Erythroblast (primary cell): Measurements from ENCODE around the gene BDH2.

Experiments used
- DNase-seq, 2 experiments: peaks; one replicate each; lab custom pipeline; 2025; lab: John Stamatoyannopoulos, UW
- GATA1 ChIP-seq: IDR thresholded peaks from 2 replicates; pipeline ENCODE4 v1.6.1; 2011; ENCODE audit warnings: low read depth, mild to moderate bottlenecking, control low read depth, low read length, moderate library complexity
- POLR2A ChIP-seq: IDR thresholded peaks from 2 replicates; pipeline ENCODE4 v1.6.1; 2011; ENCODE audit warnings: mild to moderate bottlenecking, low read length

BDH2 gene

DNA sequence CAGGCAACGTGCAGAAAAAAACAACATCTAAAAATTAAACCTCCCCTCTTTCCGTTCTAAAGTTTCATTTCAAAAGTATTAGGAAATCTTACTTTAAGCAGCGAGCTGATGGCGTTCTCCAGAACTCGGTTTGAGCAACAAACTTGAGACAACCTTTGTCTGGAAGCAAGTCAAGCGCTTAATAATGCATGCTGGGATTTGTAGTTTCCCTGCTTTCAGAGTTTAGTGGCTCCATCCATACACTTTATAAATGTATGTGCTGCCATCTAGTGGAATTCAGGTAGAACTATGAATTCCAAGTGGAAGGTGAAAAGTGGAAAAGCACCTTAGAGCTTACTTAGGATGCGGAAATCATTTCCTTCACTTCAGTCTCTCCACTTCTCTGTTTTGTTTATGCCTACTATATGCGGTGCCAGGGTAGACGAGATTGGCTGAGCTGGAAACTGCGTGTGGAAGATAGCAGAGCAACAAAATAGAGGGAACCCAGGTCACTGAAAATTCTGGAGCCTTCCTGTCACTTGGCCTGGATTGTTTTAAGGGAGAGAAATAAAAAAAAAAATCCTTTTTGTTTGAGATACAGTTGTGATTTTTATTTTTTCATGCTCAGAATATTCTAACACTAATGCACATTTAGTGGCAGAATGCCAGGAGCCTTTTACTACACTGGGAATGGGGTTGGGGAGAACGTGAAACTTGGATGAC lies at the start of gene BDH2:
BDH2 (minus strand) TSS at position 144 of the 702 bp plus-strand sequence. CDS start 3,580 bp downstream, outside the sequence.
- peak; percentile 84 to 86 for DNase-seq
- no peak for TF ChIP-seq GATA1
- TF ChIP-seq POLR2A: no peak

DNA sequence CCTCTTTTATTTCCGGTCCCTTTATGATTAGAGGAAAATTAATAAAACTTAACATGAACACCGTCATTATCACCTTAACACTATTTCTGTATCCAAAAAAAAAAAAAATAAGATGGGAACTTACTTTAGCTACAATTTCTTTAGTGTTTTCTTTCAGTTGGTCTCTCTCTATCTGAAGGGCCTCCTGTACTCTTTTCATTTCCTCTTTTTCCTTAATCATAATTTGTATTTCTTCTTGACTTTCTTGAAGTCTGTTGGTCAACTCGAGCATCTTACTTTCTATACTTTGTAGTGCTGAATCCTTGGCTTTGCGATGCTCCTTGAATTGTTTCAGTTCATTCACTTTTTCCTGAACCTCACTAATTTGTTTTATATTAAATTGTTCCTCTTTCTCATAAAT lies 45.3 kb upstream of the BDH2 start:
- TF ChIP-seq POLR2A (no peak), GATA1 (no peak)
- DNase-seq: no peak

DNA sequence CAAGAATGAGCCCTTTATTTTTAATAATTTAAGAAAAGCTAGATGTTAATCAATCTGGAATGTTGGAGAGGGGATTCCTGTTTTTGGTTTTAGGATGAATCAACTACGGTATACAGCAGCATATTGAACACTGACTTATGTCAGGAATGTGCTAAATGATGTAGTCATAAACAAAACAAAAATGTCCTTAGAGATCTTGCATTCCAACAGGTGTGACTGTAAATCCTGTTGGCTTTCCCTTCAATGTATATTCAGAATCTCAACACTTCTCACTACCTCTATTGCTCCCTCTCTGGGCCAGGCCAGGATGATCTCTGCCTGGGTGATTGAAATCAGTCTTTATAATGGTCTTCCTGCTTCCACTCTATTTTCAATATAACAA lies 37.8 kb upstream of the BDH2 start:
- no peak for TF ChIP-seq GATA1
- no peak for TF ChIP-seq POLR2A
- DNase-seq: no peak

DNA sequence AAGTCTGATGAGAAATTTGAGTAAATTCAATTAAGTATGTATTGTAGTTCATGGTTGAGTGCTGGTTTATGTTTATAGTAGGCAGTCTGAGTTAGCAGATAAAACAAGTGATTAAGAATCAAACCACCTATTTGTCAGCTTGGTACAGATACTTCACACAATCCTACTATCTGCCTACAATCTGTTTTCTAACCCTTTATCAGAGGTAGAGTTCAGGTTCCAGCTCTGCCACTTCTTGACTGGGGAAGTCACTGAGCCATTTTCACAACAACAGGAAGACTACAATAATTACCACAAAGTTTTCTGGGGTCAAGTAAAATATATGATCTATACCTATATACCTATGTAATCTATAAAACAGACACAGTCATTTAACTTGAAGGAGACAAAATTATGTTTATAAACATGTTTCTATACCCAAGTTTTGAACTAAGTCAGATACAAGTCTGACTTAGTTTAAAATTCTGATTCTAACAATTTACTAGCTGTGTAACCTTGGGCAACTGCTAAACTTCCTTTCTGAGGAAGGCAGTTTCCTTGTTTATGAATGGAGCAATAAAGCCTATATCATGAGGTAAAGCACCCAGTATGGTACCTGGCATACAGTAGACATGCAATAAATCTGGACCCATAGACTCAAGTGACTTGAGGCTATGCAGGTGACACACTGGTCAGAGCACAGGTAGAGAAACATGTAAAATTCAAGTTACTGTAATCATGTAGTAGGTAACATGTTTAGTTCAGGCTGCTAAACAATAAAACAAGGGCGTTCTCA lies 37.2 kb upstream of the BDH2 start:
- no peak for TF ChIP-seq POLR2A
- TF ChIP-seq GATA1: no peak
- DNase-seq: no peak

DNA sequence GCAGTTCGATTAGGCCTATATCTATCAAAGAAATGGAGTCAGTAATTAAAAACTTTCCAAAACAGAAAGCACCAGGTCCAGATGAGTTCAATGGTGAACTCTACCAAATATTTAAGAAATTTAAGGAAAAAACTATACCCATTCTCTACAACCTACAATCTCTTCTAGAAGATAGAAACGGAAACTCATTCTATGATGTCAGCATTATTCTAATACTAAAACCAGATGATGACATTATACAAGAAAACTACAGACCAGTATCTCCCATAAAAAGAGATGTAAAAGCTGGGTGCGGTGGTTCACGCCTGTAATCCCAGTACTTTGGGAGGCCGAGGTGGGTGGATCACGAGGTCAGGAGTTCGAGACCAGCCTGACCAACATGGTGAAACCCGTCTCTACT lies 29.5 kb upstream of the BDH2 start:
- no peak for DNase-seq
- no peak for TF ChIP-seq GATA1

DNA sequence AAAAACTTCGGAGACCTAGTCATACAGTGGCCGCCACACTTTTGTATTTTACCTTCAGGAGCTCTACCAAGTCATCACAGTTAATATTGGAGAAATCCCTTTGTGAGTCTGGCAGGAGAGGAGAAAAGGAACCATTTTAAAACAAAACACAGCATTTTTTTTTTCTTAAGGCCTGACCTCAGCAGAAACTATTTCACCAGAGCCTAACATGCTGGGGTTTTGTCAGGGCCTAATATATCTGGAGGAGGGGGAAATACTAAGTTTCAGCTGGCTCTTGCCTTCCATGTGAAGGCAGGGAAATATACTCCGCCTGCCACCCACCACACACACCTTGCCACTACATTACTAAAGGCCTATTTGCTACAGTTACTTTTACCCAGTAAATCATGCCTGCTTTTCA lies 26.5 kb upstream of the BDH2 start:
- no peak for TF ChIP-seq GATA1
- no peak for TF ChIP-seq POLR2A
- DNase-seq: no peak

DNA sequence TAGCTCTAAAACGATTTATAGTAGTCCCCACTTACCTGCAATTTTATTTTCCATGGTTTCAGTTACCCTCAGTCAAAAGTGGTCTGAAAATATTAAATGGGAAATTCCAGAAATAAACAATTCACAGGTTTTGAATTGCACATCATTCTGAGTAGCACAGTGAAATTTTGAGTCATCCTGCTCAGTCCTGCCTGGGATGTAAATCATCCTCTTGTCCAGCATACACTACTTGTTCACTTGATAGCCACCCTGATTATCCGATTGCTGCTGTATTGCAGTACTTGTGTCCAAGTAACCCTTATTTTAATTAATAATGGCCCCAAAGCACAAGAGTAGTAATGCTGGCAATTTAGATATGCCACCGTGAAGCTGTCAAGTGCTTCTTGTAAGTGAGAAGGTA lies 23.5 kb upstream of the BDH2 start:
- DNase-seq: no peak
- TF ChIP-seq GATA1: no peak
- TF ChIP-seq POLR2A: no peak

DNA sequence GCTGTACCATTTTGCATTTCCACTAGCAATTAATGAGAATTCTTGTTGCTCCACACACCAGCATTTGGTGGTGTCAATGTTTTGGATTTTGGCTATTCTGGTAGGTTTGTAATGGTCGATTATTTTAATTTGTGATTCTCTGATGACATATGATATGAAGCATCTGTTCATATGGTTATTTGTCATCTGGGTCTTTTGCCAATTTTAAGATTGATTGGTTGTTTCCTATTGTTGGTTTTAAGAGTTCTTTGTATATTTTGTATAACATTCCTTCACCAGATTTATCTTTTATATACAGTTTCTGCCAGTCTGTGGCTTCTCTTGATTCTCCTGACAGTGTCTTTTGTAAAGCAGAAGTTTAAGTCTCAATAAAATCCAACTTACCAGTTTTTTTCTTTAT lies 18.5 kb upstream of the BDH2 start:
- no peak for DNase-seq
- peak; percentile 5 for TF ChIP-seq POLR2A
- no peak for TF ChIP-seq GATA1

DNA sequence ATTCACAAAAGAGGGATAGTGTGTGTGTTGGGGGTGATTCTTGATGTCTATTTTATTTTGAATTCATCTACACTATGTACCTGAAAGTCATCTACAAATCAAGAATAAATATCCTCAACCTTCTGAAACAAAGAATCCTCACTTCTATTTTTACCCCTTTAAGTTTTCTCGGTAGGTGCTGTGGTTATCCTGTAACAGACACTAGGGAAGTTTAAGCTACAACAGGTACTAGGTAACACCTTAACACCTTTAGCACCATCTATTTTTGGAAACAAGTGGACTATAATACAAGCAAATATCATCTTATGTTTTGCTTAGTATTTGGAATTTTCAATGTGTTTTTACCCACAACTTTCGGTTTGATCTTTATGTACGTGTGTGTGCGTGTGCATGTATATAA lies 12.0 kb upstream of the BDH2 start:
- no peak for DNase-seq
- TF ChIP-seq GATA1: no peak
- TF ChIP-seq POLR2A: no peak

DNA sequence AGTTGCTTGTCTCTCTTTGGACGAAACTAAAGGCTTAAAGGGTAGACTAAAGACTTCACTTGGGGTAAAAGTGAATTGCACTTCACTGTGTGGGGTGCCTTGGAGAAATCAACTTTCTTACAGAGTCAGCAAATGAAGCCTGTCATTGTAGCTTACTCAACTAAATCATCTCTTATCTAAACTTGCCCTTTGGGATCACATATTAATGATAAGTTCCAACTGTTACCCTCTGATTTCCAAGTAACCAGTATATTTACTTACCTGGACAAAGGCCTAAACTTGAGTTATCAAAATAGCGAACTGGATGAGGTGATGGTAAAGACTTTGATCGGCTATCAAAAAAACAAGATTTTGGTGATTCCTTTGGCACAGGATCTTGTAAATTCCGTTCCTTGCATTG lies 8.9 kb upstream of the BDH2 start:
- no peak for DNase-seq
- TF ChIP-seq POLR2A: no peak
- TF ChIP-seq GATA1: no peak

DNA sequence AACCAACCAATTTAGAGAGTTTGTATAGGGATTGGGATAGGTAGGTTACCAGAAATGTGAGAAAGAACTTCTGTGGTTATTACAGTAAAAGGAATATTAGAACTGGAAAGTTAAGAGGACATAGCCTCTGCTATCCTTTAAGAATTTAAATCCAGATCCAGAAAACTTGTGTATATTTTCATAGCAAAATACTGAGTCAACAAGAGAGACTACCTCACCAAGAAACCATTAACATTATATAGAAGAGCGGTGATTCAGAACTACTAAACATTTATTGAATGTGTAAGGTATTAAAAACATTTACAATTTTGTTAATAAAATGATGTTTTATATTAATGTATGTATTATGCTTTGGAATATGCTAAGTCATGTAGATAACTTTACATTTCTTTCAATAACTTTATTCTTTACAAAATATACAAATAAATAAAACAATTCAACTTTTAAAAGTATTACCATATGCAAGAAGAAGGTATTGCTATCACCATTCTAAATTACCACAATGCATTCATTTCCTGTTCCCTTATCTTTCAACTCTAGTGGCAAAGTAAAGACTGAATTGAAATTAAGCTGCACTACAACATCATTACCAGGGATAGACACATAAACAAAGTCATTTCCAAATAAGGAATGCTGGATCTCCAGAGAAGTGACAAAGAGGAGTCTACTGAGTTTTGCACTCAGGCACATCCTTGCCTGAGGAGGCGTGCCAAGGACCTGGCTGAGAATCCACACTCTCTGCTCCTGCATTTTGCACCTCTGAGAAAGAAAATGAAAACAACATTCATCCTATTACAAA lies 6.1 kb upstream of the BDH2 start:
- no peak for DNase-seq
- no peak for TF ChIP-seq GATA1
- TF ChIP-seq POLR2A: no peak

DNA sequence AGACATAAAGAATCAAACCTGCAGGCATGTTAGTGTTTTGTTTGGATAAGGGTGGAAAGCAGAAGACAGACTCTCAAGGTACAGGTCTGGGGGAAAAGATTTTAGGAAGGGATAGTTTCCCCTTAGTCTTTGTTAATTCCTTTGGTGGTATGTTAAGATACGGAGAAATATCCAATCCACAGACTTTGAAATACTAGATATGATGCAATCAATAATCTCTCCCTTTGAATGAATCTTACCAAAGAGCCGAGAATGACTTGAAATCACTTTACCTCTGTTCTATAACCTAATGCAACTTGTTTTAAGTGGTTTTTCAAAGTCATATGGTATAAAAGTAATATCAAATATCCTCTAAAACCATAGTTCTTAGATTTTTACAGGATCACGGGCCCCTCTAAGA lies 5.3 kb upstream of the BDH2 start:
- no peak for DNase-seq
- TF ChIP-seq GATA1 (no peak), POLR2A (no peak)

DNA sequence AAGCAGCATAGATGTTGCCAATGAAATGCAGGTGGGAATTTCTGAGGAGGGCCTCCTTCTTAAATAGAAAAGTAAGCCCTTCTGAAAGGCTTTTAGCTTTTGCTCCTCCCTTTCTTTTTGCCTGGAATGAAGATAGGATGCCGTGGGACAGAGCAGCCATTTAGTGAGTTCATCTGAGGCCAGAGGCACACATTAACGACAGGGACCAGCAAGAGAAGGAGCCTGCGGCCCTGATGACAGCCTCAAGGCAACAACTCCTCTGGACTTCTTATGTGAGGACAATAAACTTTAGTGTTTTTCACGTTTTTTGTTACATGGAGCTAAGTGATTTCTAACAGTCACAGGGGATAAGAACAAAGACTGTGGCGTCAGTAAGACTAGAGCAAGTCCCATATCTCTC lies 1.1 kb upstream of the BDH2 start:
- TF ChIP-seq POLR2A (no peak), GATA1 (no peak)
- DNase-seq: no peak
